ENCODE data around the gene DRAXIN. TPM values are rescaled to one million over a fixed set of nuclear protein-coding genes. Genes with fewer than 3 reads are reported as not detected.

Gene DRAXIN
- total RNA-seq, 4 donors from 2014 or later, result 0.06 to 0.41 TPM; not detected in 2

GRCh38 chr1:11772458-11772857, 80.9 kb downstream of the DRAXIN start:
- Histone ChIP-seq H3K4me1 (no peaks in the 10 kb centered on the region), H3K9me3 (no peaks in the 10 kb centered on the region), H3K27ac (no peak overlapping the region), H3K36me3 (no peaks in the 10 kb centered on the region), H3K27me3 (no peaks in the 10 kb centered on the region), H3K4me3 (no peak overlapping the region)
- TF ChIP-seq CTCF (IDR thresholded peaks at IDR 0.05) (no peak), POLR2A (IDR thresholded peaks at IDR 0.05) (no peak)
- no peak for DNase-seq
- intact Hi-C loops (cut with DNase I; ENCODE audit: low total_unique reads), result no loop called here

DNA sequence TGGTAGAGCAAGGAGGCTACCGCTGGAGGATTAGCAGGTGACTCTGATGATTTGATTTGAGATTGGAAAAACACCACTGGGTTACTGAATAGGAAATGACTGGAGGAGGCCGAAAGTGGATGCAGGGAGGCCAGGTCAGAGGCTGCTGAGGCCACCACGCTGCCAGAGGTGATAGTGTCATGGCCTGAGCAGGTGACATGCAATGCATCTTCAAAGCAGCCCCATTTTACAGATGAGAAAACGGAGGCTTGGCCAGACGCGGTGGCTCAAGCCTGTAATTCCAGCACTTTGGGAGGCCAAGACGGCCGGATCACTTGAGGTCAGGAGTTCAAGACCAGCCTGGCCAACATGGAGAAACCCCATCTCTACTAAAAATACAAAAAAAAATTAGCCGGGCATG, 83.2 kb downstream of the DRAXIN start:
- no peak for DNase-seq
- TF ChIP-seq POLR2A (IDR thresholded peaks at IDR 0.05), result no peak
- TF ChIP-seq CTCF (IDR thresholded peaks at IDR 0.05), result no peak
- no peaks in the 10 kb centered on the region for H3K36me3 ChIP-seq
- no peaks in the 10 kb centered on the region for H3K27me3 ChIP-seq
- intact Hi-C loops (cut with DNase I; ENCODE audit: low total_unique reads), result no loop called here
- H3K9me3 ChIP-seq, result no peaks in the 10 kb centered on the region
- H3K4me3 ChIP-seq, result no peak overlapping the region
- no peaks in the 10 kb centered on the region for H3K4me1 ChIP-seq
- no peak overlapping the region for H3K27ac ChIP-seq

Other genes starting within 250 kb of the DRAXIN start
- under 1 TPM in 2 of 4 donors, not detected in 2; 0.09 to 0.90 TPM for gene DISP3, start 212.6 kb upstream of the DRAXIN start, total RNA-seq
- gene FBXO2, start 37.3 kb upstream of the DRAXIN start, total RNA-seq, result 1 to 10 TPM in 3 of 4 donors, under 1 TPM in 1; 0.59 to 7.2 (median 4.2) TPM
- 10 to 100 TPM in 3 of 4 donors, 1 to 10 TPM in 1; 7.6 to 26.7 (median 17.6) TPM for gene FBXO44, start 36.8 kb upstream of the DRAXIN start, total RNA-seq
- gene FBXO6, start 27.5 kb upstream of the DRAXIN start, total RNA-seq, result 1 to 10 TPM in 2 of 4 donors, under 1 TPM in 2; 0.51 to 5.4 (median 2.2) TPM
- 10 to 100 TPM; 24.3 to 66.2 (median 34.6) TPM for gene MAD2L2, start 10.6 kb upstream of the DRAXIN start, total RNA-seq
- gene AGTRAP, start 44.4 kb downstream of the DRAXIN start, total RNA-seq, result 10 to 100 TPM in 3 of 4 donors, 1 to 10 TPM in 1; 4.1 to 34.7 (median 31.2) TPM
- gene C1orf167, start 70.5 kb downstream of the DRAXIN start, total RNA-seq, result under 1 TPM in 2 of 4 donors, not detected in 2; 0.21 to 0.82 TPM
- 10 to 100 TPM; 15.0 to 56.8 (median 29.9) TPM for gene MTHFR, start 114.3 kb downstream of the DRAXIN start, total RNA-seq
- gene CLCN6, start 114.5 kb downstream of the DRAXIN start, total RNA-seq, result 10 to 100 TPM; 14.6 to 31.5 (median 22.7) TPM
- not detected for gene NPPA, start 156.1 kb downstream of the DRAXIN start, total RNA-seq
- not detected for gene NPPB, start 167.2 kb downstream of the DRAXIN start, total RNA-seq
- gene KIAA2013, start 234.7 kb downstream of the DRAXIN start, total RNA-seq, result 10 to 100 TPM; 33.1 to 60.7 (median 39.7) TPM
- 100 to 1,000 TPM in 1 of 4 donors, 10 to 100 TPM in 3; 14.6 to 324 (median 55.8) TPM for gene PLOD1, start 243.0 kb downstream of the DRAXIN start, total RNA-seq

Measured in uterus (tissue), 4 donors.